ENCODE measurements around the gene MACROD2.

MACROD2 gene

DNA sequence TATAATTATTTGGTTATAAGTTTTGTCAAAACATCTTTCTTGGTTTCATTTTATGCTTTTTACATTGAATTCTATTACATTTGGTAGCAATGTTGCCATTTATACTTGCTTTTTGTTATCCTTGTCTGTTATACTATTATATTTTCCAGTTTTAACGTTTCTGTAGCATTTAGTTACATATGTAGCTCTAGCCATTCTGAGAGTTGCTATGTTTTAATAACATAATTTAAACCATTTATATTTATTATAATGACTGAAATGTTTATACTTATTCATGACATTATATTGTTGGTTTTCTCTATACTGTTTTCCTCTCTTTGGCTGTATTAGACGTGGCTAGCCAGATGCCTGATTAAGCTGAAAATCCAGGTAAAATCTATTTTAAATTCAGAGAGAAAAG lies 594.1 kb downstream of the MACROD2 start:
- no peak for DNase-seq (ENCODE audit: low spot score)

GRCh38 chr20:14595051-14595450 lies 599.7 kb downstream of the MACROD2 start:
- DNase-seq (ENCODE audit: low spot score), result no peak

DNA sequence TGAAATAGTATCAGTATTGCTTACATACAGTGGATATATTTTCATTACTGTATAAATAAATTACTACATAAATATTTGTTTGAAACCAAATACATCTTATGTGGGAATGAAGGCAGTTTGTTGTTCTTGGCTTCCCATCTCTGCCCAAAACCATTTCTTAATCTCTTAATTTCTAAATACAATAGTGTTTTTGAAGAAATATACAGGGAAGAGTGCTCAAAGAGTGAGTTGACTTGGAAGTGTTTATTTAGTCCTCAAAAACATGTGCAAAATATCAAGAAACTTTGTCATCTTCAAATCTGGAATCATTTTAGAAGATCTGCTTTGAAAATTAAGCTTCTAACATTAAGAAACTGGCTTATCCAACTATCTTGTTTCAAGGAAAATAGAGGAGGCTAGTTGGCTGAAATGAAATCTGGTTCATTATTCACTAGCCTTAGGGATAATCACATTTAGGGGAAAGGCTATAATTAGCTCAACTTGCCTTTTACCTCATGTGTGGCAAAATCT lies 601.9 kb downstream of the MACROD2 start:
- DNase-seq (ENCODE audit: low spot score), result no peak

- DNase-seq (ENCODE audit: low spot score), result no peak
Observed at GRCh38 chr20:14599613-14600012, 604.3 kb downstream of the MACROD2 start.

DNA sequence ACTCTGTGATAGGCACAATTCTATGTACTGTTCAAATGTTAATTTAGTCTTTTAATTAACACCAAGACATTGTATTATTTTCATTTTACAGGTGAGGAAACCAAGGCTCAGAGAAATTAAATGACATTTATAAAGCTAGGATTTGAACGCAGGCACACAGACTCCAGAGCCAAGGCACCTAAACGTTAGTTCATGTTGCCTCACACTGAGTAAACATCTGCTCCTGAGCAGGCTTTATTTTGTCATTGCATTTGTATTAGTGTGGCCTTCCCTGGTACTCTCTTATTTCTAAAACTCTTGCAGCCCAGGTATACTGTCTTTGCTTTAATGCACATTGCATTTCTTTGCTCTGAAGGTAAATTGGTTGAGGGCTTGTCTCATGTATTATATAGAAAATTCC lies 605.2 kb downstream of the MACROD2 start:
- DNase-seq (ENCODE audit: low spot score), result no peak

- DNase-seq (ENCODE audit: low spot score), result no peak
Observed at GRCh38 chr20:14604143-14604542, 608.8 kb downstream of the MACROD2 start.

DNA sequence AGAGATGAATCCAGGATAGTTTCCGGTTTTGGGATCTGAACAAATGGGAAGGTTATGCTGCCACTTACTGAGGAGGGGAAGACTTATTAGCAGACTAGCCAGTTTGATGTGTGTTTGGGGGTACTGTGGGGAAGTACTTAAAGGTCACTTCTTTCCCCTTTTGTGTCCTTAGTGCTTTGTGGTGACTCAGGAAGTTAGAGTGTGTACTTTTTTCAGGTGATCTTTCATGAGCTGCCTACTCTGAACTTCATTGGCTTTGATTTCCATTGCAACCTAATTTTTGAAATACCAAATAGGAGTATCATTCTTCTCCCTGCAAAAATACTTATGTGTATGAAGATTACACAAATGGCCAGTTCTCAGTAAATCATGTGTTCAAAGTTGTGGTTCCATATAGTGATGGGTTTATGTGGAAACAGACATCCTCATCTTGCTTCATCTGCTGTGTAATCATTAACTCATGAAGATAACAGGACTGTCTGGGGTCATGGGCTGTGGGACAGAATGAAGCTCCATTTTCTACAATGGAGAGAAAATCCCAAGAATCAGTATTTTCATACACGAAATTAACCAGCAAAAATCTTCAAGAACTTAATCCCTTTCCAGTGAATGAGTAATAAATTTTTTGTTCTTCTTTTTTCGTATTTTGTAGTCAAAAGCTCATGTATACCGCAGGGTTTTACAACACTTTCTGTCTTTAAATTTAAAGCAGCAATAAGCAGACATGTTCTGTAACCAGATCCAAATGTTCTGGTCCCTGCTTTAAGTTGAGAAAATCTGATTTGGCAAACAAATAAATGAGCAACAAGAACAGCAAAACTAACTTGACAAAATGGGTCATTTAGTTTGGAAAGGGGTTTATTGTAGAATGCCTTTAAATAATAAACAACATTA lies 614.3 kb downstream of the MACROD2 start:
- no peak for DNase-seq (ENCODE audit: low spot score)

DNA sequence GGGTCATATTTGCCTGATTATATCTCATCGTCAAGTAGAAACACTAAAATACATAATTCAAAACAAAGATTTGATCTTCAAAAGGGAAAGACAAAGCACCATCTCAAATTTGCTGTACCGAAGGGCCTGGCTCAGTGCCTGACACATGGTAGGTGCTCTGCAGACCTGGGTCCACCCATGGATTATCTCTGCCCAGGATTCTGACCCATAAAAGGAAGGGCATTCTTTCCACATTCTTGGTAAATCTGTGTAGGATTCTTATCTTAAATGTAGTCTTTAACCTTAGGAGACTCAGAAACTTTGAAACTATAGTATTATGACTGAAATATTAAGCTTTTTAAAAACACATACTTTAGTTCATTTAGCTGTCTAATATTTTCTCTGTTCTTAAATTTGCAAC lies 616.2 kb downstream of the MACROD2 start:
- DNase-seq (ENCODE audit: low spot score), result no peak

- no peak for DNase-seq (ENCODE audit: low spot score)
Observed at GRCh38 chr20:14612391-14612790, 617.1 kb downstream of the MACROD2 start.

- no peak for DNase-seq (ENCODE audit: low spot score)
Observed at GRCh38 chr20:14616003-14616402, 620.7 kb downstream of the MACROD2 start.

GRCh38 chr20:14617123-14617522 lies 621.8 kb downstream of the MACROD2 start:
- no peak for DNase-seq (ENCODE audit: low spot score)

- no peak for DNase-seq (ENCODE audit: low spot score)
Observed at GRCh38 chr20:14619411-14619810, 624.1 kb downstream of the MACROD2 start.

DNA sequence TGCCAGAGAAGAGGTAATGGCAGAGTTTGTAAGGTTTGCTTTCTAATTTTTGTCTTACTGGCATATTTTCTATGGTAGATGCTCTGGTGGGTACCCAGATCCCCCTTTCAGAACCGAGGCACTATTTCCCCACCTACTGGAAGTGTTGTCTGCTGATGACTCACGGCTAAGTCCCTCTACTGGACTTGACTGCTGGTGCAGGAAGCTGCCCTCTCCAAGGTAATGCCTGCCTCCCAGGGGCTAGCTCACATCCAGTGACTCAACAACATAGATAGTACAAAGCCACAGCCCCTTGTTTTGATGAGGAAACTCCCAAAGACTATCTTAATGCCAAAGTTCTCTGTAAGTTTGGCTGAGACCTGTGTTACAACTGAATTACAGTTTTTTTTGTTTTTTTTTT lies 627.5 kb downstream of the MACROD2 start:
- DNase-seq (ENCODE audit: low spot score), result peak; percentile 19

- DNase-seq (ENCODE audit: low spot score), result no peak
Observed at GRCh38 chr20:14631011-14631410, 635.7 kb downstream of the MACROD2 start.

DNA sequence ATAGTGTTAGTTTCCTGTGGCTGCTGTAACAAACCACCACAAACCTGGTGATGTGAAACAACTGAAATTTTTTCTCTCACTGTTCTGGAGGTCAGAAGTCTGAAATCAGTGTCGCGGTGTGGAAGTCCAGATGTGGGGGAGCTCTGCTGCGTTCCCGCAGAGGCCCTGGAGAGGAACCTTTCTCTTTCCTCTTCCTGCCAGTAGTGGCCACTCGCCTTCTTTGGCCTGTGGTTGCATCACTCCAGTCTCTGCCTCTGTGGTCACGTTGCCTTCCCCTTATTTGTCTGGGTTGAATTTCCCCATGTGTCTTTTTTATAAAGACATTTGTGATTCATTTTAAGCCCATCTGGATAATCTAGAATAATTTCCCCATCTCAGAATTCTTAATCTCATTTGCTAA lies 637.6 kb downstream of the MACROD2 start:
- no peak for DNase-seq (ENCODE audit: low spot score)

DNA sequence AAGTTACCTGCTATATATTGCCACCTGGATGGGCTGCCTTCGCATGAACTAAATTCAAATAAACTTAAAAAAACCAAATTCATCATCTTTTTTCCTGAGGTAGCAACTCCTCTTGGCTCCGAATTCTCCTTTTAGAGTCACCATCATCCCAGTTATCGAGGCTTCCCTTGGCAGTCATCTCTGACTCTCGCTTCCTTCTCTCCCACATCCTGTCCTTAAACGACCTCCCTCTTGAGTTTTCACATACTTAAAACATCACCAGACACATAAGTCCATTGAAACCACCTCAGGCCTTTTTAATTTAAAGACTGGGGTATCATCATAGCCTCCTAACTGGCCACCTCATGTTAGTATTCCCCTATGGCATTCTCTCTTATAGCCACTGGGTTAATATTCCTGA lies 638.2 kb downstream of the MACROD2 start:
- DNase-seq (ENCODE audit: low spot score), result no peak

DNA sequence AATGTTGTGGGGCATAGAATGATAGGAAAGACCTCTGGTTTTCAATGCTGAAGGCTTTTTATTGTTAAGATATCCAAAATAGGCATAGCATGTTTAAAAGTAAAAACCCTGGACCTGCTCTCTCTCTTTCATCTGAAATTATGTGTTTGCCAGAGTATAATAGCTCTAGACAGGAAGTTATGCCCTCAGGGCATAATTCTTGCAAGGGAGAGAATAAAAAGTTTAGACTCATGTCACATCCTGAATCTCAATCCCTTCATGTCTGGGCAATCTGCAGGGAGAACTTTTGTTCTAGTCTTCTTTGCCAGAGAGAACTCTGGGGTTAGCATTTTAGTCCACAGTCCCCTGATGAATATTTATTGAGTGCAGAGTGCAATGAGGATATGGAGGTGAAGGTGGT lies 639.3 kb downstream of the MACROD2 start:
- DNase-seq (ENCODE audit: low spot score), result peak; percentile 75

GRCh38 chr20:14637441-14637840 lies 642.1 kb downstream of the MACROD2 start:
- no peak for DNase-seq (ENCODE audit: low spot score)

DNA sequence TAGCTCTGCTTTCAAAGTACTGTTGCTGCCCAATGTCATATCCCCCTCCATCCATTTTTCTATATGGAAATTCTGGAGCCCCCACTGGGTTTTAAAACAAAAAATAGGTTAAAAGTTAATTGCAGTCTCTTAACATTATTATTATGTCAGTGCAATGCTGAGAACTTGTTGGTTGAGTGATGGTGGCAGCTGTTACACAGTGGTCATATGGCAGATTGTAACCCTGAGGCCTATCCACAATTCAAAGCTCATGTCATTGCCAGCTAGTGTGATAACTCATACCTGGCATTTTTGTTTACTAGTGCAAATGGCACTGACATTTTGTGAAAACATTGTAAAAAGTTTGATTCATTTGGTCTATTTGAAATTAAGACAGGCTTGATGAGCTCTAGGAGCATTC lies 647.8 kb downstream of the MACROD2 start:
- no peak for DNase-seq (ENCODE audit: low spot score)

GRCh38 chr20:14643556-14643955 lies 648.2 kb downstream of the MACROD2 start:
- DNase-seq (ENCODE audit: low spot score), result no peak

GRCh38 chr20:14644306-14645097 lies 649.2 kb downstream of the MACROD2 start:
- no peak for DNase-seq (ENCODE audit: low spot score)

DNA sequence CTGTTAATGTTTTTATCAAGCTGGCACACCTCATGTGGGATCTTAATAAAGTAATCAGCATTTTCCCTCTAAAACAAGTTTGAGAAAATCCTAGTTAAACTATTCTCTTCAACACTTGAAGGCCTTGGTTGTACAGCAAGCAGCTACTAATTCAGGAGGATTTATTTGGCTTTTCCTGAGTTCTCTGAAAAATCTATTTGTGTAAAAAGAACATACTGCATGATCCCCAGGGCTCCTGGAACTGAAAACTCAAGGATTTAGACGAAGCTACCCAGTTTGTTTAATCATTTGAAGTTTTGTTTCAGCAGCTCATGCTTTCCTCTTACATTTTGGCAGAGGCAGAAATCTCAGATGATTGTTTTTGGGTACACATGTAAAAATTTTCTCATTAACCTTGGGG lies 651.7 kb downstream of the MACROD2 start:
- DNase-seq (ENCODE audit: low spot score), result no peak

GRCh38 chr20:14649662-14650061 lies 654.3 kb downstream of the MACROD2 start:
- DNase-seq (ENCODE audit: low spot score), result no peak
